SK-N-SH treated with all-trans-retinoic acid at 6 μM for 48 hours (cell line): ENCODE measurements around the gene FTO.

Source experiments
- ATAC-seq: fragments of 200-7000 bp; cut with Tn5 transposase; 3 replicates; pipeline ENCODE4 v1.9.1; 2020; ENCODE audit warnings: mild to moderate bottlenecking, moderate library complexity
- ARNTL ChIP-seq: fragments of 450-650 bp; formaldehyde crosslinking; IDR thresholded peaks from 2 replicates; pipeline ENCODE4 v1.5.0; 2020; ENCODE audit warnings: low read depth, mild to moderate bottlenecking, moderate library complexity, borderline replicate concordance
- BACH2 ChIP-seq: fragments of 250-450 bp; sonication (Bioruptor Pico); IDR thresholded peaks from 2 replicates; pipeline ENCODE4 v1.9.0; 2021; ENCODE audit warnings: mild to moderate bottlenecking, borderline replicate concordance
- ESRRG ChIP-seq: fragments of 250-450 bp; sonication (Bioruptor Pico); IDR thresholded peaks from 2 replicates; pipeline ENCODE4 v1.6.1; 2021; ENCODE audit warnings: mild to moderate bottlenecking
- ISL1 ChIP-seq: fragments of 250-450 bp; sonication (Bioruptor Pico); IDR thresholded peaks from 2 replicates; pipeline ENCODE4 v2.1.2; 2022; ENCODE audit warnings: mild to moderate bottlenecking, moderate library complexity
- OSR1 ChIP-seq: fragments of 250-450 bp; sonication (Bioruptor Pico); IDR thresholded peaks from 2 replicates; pipeline ENCODE4 v1.8.0; 2022; ENCODE audit warnings: moderate library complexity, mild to moderate bottlenecking, inconsistent platforms
- PPARA ChIP-seq: fragments of 250-450 bp; sonication (Bioruptor Pico); IDR thresholded peaks from 2 replicates; pipeline ENCODE4 v1.5.0; 2020; ENCODE audit warnings: mild to moderate bottlenecking, borderline replicate concordance
- RARB ChIP-seq: fragments of 250-450 bp; sonication (Bioruptor Pico); IDR thresholded peaks from 2 replicates; pipeline ENCODE4 v1.8.0; 2021; ENCODE audit warnings: mild to moderate bottlenecking, moderate library complexity
- SNAI2 ChIP-seq: fragments of 250-450 bp; sonication (Bioruptor Pico); IDR thresholded peaks from 2 replicates; pipeline ENCODE4 v1.5.0; 2020; ENCODE audit warnings: mild to moderate bottlenecking, moderate library complexity
- TCF4 ChIP-seq: fragments of 250-450 bp; sonication (Bioruptor Pico); IDR thresholded peaks from 2 replicates; pipeline ENCODE4 v1.8.0; 2021; ENCODE audit warnings: mild to moderate bottlenecking, moderate library complexity, borderline replicate concordance
- TOX ChIP-seq: fragments of 250-450 bp; sonication (Bioruptor Pico); IDR thresholded peaks from 2 replicates; pipeline ENCODE4 v1.8.0; 2021; ENCODE audit warnings: mild to moderate bottlenecking, moderate library complexity, borderline replicate concordance
- ZC3H10 ChIP-seq: fragments of 250-450 bp; sonication (Bioruptor Pico); IDR thresholded peaks from 2 replicates; pipeline ENCODE4 v1.5.1; 2021; ENCODE audit warnings: mild to moderate bottlenecking, moderate library complexity
- ZFP3 ChIP-seq: fragments of 250-450 bp; sonication (Bioruptor Pico); IDR thresholded peaks from 2 replicates; pipeline ENCODE4 v1.5.0; 2020; ENCODE audit warnings: mild to moderate bottlenecking, moderate library complexity
- ZFP30 ChIP-seq: fragments of 450-650 bp; formaldehyde crosslinking; IDR thresholded peaks from 2 replicates; pipeline ENCODE4 v1.5.0; 2022; ENCODE audit warnings: mild to moderate bottlenecking, moderate library complexity
- ZNF565 ChIP-seq: fragments of 450-650 bp; formaldehyde crosslinking; conservative IDR thresholded peaks from 2 replicates; pipeline ENCODE4 v1.5.0; 2020; ENCODE audit warnings: low read depth, mild to moderate bottlenecking, moderate library complexity
- ZNF8 ChIP-seq: fragments of 450-650 bp; formaldehyde crosslinking; IDR thresholded peaks from 2 replicates; pipeline ENCODE4 v1.5.0; 2020; ENCODE audit warnings: mild to moderate bottlenecking, moderate library complexity
- TF ChIP-seq, protein P1 (sequence below): fragments of 250-450 bp; sonication (Bioruptor Pico); IDR thresholded peaks from 2 replicates; pipeline ENCODE4 v1.8.0; 2021; ENCODE audit warnings: low read depth, mild to moderate bottlenecking, moderate library complexity, borderline replicate concordance
- TF ChIP-seq, protein P2 (sequence below): fragments of 250-450 bp; sonication (Bioruptor Pico); IDR thresholded peaks from 2 replicates; pipeline ENCODE4 v1.5.0; 2020; ENCODE audit warnings: mild to moderate bottlenecking, moderate library complexity
- TF ChIP-seq, protein P3 (sequence below): fragments of 250-450 bp; sonication (Bioruptor Pico); IDR thresholded peaks from 2 replicates; pipeline ENCODE4 v1.5.1; 2020; ENCODE audit warnings: low read depth, mild to moderate bottlenecking, moderate library complexity
- TF ChIP-seq, protein P4 (sequence below): fragments of 250-450 bp; sonication (Bioruptor Pico); IDR thresholded peaks from 2 replicates; pipeline ENCODE4 v1.5.1; 2021; ENCODE audit warnings: mild to moderate bottlenecking, moderate library complexity

Gene FTO

DNA sequence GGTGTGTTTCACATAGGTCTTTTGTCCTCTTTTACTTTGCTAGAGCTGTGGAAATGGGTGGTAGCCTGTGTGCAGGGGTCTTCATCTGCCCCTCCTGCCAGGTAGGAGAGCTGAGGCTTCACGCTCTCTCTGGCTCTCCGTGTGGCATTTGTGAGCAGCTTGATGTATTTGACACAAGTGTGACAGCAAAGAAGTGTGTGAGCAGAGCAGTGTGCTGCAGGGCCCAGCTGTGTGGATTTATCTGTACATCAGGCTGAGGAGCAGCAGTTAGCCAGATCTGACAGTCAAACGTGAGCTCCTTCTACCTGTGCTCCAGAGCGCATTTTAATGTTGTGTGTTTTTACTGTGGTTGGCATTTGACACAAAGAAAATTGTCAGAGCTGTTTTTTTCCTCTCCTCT, 101.8 kb downstream of the FTO start:
- TF ChIP-seq ZNF565 (no peak), BACH2 (CRISPR knock-in tag) (no peak), OSR1 (CRISPR knock-in tag) (no peak), SNAI2 (CRISPR knock-in tag) (no peak), RARB (no peak), ARNTL (no peak), PPARA (CRISPR knock-in tag) (no peak), ESRRG (CRISPR knock-in tag) (no peak), ZFP30 (CRISPR knock-in tag) (no peak), ZFP3 (CRISPR knock-in tag) (no peak), ISL1 (CRISPR knock-in tag) (no peak), ZNF8 (CRISPR knock-in tag) (no peak), ZC3H10 (CRISPR knock-in tag) (no peak)
- TF ChIP-seq, protein P1, sequence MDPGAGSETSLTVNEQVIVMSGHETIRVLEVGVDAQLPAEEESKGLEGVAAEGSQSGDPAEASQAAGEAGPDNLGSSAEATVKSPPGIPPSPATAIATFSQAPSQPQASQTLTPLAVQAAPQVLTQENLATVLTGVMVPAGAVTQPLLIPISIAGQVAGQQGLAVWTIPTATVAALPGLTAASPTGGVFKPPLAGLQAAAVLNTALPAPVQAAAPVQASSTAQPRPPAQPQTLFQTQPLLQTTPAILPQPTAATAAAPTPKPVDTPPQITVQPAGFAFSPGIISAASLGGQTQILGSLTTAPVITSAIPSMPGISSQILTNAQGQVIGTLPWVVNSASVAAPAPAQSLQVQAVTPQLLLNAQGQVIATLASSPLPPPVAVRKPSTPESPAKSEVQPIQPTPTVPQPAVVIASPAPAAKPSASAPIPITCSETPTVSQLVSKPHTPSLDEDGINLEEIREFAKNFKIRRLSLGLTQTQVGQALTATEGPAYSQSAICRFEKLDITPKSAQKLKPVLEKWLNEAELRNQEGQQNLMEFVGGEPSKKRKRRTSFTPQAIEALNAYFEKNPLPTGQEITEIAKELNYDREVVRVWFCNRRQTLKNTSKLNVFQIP = no peak
- TF ChIP-seq, protein P2, sequence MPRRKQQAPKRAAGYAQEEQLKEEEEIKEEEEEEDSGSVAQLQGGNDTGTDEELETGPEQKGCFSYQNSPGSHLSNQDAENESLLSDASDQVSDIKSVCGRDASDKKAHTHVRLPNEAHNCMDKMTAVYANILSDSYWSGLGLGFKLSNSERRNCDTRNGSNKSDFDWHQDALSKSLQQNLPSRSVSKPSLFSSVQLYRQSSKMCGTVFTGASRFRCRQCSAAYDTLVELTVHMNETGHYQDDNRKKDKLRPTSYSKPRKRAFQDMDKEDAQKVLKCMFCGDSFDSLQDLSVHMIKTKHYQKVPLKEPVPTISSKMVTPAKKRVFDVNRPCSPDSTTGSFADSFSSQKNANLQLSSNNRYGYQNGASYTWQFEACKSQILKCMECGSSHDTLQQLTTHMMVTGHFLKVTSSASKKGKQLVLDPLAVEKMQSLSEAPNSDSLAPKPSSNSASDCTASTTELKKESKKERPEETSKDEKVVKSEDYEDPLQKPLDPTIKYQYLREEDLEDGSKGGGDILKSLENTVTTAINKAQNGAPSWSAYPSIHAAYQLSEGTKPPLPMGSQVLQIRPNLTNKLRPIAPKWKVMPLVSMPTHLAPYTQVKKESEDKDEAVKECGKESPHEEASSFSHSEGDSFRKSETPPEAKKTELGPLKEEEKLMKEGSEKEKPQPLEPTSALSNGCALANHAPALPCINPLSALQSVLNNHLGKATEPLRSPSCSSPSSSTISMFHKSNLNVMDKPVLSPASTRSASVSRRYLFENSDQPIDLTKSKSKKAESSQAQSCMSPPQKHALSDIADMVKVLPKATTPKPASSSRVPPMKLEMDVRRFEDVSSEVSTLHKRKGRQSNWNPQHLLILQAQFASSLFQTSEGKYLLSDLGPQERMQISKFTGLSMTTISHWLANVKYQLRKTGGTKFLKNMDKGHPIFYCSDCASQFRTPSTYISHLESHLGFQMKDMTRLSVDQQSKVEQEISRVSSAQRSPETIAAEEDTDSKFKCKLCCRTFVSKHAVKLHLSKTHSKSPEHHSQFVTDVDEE (CRISPR knock-in tag) = no peak
- TF ChIP-seq, all 23 proteins: peak for 0
- no peak for ATAC-seq

DNA sequence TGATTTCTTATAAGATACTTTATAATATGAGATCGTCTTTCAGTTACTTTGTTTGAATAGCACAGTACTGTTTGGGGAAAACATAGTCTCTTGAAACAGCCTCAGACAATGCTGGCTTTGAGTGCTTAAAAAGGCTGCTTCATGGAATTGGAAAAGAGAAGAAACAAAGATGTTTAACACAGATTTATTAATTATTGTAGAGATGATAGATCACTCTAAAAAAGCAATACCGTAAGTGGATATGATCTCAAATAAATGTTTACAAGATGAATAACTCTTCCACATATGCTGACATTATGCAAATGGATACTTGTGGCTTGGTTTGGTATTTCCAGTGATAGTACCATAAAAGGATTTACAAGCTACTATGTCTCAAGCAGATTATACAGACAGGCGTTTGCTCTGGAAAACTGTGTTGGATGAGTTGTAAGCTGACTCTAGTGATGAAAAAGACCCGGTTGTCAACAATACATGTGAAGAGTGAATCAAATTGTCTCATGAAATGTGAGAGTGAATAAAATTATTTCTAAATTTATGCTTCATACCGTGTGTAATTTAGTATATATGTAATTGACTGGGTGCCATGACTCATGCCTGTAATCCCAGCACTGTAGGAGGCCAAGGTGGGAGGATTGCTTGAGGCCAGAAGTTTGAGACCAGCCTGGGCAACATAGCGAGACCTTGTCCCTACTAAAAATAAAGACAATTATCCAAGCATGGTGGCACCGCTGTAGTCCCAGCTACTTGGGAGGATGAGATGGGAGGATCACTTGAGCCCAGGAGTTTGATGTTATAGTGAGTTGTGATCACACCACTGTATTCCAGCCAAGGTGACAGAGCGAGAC, 105.4 kb downstream of the FTO start:
- TF ChIP-seq RARB (no peak), TOX (CRISPR knock-in tag) (no peak)
- TF ChIP-seq, protein P1 = no peak
- peak; percentile 95 for ATAC-seq

DNA sequence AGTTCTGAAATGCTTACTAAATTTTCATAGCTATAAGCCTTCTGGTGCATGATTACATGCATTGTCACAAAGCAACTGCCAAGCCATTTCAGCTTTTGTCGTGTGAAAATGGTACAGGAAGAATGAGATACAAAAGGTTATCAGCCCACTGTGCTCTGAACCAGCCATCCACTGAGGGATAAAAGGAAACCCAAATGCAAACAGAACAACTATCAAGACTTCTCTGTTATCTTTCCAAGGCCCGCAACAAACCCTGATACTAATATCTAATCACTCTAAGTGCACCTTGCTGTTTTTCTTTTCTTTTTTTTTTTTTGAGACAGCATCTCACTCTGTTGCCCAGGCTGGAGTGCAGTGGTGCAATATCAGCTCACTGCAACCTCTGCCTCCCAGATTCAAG, 109.0 kb downstream of the FTO start:
- no peak for TF ChIP-seq ZFP3 (CRISPR knock-in tag)
- TF ChIP-seq, protein P3, sequence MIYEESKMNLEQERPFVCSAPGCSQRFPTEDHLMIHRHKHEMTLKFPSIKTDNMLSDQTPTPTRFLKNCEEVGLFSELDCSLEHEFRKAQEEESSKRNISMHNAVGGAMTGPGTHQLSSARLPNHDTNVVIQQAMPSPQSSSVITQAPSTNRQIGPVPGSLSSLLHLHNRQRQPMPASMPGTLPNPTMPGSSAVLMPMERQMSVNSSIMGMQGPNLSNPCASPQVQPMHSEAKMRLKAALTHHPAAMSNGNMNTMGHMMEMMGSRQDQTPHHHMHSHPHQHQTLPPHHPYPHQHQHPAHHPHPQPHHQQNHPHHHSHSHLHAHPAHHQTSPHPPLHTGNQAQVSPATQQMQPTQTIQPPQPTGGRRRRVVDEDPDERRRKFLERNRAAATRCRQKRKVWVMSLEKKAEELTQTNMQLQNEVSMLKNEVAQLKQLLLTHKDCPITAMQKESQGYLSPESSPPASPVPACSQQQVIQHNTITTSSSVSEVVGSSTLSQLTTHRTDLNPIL (CRISPR knock-in tag) = no peak
- no peak for TF ChIP-seq RARB
- TF ChIP-seq ESRRG (CRISPR knock-in tag) = no peak
- no peak for ATAC-seq

DNA sequence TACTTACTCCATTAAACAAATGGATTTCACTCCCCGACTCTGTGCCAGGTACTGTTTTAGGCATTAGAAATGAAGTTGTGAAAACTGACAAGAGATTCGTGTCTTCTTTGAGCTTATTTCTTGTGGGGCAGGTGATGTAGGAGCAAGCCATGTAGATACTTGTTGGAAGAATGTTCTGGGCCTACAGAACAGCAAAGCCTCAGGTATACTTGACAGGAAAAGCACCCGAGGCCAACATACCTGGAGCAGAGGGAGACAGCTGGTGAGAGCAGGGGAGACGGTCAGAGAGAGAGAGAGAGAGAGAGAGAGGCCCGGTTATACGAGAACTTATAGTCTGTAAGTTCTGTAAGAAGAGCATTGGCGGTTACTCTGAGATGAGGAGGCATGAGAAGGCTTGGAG, 110.8 kb downstream of the FTO start:
- no peak for ATAC-seq
- TF ChIP-seq PPARA (CRISPR knock-in tag) (no peak), ZC3H10 (CRISPR knock-in tag) (no peak), ZFP3 (CRISPR knock-in tag) (no peak), OSR1 (CRISPR knock-in tag) (no peak), TOX (CRISPR knock-in tag) (no peak), TCF4 (CRISPR knock-in tag) (no peak), RARB (no peak), SNAI2 (CRISPR knock-in tag) (no peak), ZNF8 (CRISPR knock-in tag) (no peak)
- TF ChIP-seq, protein P3 (CRISPR knock-in tag) = no peak
- TF ChIP-seq, protein P1 = no peak
- TF ChIP-seq, protein P4, sequence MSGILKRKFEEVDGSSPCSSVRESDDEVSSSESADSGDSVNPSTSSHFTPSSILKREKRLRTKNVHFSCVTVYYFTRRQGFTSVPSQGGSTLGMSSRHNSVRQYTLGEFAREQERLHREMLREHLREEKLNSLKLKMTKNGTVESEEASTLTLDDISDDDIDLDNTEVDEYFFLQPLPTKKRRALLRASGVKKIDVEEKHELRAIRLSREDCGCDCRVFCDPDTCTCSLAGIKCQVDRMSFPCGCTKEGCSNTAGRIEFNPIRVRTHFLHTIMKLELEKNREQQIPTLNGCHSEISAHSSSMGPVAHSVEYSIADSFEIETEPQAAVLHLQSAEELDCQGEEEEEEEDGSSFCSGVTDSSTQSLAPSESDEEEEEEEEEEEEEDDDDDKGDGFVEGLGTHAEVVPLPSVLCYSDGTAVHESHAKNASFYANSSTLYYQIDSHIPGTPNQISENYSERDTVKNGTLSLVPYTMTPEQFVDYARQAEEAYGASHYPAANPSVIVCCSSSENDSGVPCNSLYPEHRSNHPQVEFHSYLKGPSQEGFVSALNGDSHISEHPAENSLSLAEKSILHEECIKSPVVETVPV (CRISPR knock-in tag) = no peak
- TF ChIP-seq, protein P2 (CRISPR knock-in tag) = no peak
